AG09319 (cell line): ENCODE results near the gene KDM4C.
"Not testable (repeated sequence)": the region's sequence is repeated elsewhere in the genome, so short reads cannot be mapped to it uniquely, and the experiment has no call there.

Experiments
- DNase-seq: peaks from one replicate; pipeline ENCODE4 v3.0.0-alpha.2; 2010; ENCODE audit warnings: low read depth; ENCODE audit errors: extremely low read depth
- TF ChIP-seq, protein P1 (sequence below): IDR thresholded peaks from 2 replicates; pipeline ENCODE4 v1.5.1; 2011; ENCODE audit warnings: low read depth, mild to moderate bottlenecking, inconsistent platforms, low read length, moderate library complexity

The KDM4C gene

DNA sequence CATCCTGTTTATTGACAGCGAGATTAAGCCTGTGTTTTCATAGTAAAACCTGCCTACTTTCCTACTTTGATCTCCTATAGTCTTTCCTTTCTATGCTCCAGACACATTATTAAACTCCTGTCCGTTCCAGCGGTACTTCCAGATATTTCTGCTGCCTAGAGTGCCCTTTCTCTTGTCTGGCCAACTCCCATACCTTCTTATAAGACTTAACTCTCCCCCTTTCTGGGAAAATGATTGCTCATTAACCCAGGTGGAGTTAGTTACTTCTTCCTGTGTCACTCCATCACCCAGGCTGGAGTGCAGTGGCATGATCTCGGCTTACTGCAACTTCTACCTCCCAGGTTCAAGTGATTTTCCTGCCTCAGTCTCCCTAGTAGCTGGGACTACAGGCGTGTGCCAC lies 33.1 kb downstream of the KDM4C start:
- TF ChIP-seq, protein P1, sequence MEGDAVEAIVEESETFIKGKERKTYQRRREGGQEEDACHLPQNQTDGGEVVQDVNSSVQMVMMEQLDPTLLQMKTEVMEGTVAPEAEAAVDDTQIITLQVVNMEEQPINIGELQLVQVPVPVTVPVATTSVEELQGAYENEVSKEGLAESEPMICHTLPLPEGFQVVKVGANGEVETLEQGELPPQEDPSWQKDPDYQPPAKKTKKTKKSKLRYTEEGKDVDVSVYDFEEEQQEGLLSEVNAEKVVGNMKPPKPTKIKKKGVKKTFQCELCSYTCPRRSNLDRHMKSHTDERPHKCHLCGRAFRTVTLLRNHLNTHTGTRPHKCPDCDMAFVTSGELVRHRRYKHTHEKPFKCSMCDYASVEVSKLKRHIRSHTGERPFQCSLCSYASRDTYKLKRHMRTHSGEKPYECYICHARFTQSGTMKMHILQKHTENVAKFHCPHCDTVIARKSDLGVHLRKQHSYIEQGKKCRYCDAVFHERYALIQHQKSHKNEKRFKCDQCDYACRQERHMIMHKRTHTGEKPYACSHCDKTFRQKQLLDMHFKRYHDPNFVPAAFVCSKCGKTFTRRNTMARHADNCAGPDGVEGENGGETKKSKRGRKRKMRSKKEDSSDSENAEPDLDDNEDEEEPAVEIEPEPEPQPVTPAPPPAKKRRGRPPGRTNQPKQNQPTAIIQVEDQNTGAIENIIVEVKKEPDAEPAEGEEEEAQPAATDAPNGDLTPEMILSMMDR, result no peak
- no peak for DNase-seq

DNA sequence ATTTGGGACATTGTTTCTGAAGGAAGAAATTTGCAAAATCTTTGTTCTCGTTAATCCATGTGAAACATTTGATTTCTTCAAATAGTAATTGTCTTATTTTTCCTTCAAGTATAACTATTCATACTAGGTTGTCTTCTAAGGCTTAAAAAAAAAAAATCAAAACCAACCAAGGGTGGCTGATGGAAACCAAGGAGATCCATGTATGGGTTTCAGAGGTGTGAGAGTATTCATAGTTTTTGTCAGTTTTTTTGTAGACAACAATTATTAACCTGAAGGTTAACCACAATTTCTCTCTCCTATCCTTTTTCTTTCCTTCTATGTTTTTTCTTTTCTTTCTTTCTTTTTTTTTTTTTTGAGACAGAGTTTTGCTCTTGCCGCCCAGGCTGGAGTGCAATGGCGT lies 35.4 kb downstream of the KDM4C start:
- TF ChIP-seq, protein P1, result no peak
- no peak for DNase-seq

DNA sequence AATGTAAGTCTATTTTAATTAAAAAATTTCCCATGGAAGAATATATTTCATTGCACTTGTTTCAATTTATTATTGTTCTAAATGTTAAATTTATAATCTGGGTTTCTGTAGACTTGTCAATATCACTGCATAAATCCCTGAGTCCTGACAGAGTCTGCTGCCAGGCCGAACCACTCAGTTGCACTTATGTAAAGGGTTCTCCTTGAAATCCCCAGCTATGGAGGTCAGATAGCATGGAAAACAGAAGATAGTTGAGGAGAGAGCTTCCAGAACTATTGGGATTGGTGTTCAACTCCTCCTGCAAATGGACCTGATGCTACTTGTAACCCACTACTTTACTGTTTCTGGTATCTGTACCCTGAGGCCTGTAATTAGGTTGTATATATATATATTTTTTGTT lies 37.2 kb downstream of the KDM4C start:
- DNase-seq, result no peak
- TF ChIP-seq, protein P1, result no peak

DNA sequence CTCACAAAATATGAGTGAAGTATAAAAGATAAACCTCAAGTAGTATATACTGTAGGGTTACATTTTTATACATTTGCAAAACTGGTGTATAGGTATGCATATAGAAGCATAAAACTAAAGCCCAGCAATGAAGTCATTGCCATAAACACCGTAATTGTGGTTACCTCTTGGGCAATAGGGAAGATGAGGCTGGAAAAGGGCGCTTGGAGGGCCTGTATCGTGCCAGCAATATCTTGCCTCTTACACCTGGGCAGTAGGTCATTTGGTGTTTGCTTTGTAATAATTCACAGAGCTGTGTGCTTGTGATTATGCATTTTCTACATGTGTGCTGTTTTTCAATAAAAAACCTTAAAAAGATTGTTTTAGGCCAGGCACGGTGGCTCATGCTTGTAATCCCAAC lies 45.2 kb downstream of the KDM4C start:
- no peak for DNase-seq
- TF ChIP-seq, protein P1, result no peak

DNA sequence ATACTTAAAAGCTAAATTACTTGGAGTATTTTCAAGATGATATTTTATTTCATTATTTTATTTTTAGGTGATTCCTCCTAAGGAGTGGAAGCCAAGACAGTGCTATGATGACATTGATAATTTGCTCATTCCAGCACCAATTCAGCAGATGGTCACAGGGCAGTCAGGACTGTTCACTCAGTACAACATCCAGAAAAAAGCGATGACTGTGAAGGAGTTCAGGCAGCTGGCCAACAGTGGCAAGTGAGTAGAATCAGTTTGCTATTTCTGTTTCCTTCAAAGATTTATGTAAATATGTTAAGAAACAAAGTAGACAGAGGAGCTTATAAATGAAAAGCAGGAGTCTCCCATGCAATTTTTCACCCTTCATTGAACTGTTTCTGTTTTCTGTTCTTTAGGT lies 47.8 kb downstream of the KDM4C start:
- DNase-seq, result peak; percentile 14
- TF ChIP-seq, protein P1, result no peak

DNA sequence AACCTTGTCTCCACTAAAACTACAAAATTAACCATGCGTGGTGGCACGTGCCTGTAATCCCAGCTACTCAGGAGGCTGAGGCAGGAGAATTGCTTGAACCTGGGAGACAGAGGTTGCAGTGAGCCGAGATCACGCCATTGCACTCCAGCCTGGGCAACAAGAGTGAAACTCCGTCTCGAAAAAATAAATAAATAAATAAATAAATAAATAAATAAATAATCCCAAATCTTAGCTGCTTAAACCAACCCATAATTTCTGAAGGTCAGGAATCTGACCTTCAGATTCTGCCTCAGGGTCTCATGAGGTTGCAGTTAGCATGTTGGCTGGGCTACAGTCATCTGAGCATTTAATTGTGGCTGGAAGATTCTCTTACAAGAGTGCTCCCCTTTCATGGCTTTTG lies 48.5 kb downstream of the KDM4C start:
- DNase-seq, result not testable (repeated sequence)

DNA sequence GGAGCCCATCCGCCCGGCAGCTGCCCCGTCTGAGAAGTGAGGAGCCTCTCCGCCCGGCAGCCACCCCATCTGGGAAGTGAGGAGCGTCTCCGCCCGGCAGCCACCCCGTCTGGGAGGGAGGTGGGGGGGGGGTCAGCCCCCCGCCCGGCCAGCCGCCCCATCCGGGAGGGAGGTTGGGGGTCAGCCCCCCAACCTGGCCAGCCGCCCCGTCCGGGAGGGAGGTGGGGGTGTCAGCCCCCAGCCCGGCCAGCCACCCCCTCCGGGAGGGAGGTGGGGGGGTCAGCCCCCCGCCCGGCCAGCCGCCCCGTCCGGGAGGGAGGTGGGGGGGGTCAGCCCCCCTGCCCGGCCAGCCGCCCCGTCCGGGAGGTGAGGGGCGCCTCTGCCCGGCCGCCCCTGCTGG lies 49.9 kb downstream of the KDM4C start:
- DNase-seq, result not testable (repeated sequence)

DNA sequence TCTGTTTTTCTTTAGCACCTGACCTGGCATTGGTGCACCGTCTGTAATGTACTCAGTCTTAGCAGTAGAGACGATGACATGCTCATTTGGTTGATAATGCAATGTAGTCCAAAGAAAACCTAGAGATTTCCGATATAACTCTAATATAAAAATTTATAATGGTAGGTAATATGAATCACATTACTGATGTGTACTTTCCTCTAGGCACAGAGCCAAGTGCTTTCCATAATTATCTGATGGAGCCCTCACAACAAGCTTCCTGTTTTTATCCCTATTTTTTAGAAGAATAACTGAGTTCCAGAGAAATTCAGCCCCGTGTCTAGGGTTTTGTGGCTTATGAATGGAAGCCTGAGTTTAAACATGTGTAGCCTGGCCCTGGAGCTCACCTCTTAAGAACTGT lies 53.7 kb downstream of the KDM4C start:
- TF ChIP-seq, protein P1, result no peak
- no peak for DNase-seq

DNA sequence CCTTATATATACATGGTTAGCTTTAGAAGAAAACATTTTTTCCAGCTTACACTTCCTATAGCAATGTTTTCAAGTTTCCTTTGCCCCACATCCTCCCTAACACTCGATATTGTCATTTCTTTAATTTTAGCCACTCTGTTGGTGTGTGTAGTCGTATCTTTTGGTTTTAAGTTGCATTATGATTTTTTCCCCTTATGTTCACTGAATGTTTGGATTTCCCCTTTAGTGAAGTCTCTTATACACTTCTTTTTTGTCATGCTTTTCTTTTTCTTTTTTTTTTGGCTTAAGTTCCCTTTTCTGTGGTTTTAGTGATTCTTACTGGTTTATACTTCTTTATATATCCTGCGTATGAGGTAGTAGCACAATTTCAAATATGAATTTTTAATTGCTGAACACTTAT lies 58.8 kb downstream of the KDM4C start:
- TF ChIP-seq, protein P1, result no peak
- no peak for DNase-seq
